ENCODE measurements around the gene FAM234A. TPM values are rescaled to one million over a fixed set of nuclear protein-coding genes. Genes with fewer than 3 reads are reported as not detected.

Gene FAM234A
- total and polyA plus RNA-seq, 2 donors (not counting 3 experiments of a cell fraction or from before 2014, with no cell fraction given): 70.4 to 89.4 TPM

DNA sequence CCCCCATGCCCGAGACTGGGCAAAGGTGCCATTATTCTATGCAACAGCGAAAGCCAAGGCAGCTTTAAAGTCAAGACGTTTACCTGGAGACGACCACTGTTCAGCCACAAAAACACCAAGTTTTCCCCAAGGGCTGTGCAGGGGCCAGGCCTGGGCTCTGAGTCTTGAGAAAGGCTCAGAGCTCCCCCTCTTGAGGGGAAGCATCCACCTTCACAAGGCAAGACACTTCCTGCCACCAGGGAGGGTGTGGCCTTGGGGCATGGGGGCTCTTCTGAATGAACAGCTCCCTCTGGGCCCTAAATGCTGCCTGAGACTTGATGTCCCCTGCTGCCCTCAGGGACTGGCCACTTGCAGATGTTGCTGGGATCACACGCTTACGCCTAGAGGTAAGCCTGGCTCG is 74.9 kb downstream of the FAM234A start:
- Histone ChIP-seq H3K27me3 (ENCODE audit: control insufficient read depth in 2 of 2, insufficient read depth in 2 of 2, low read length in 2 of 2) (no peaks in the 10 kb centered on the region), H3K9me3 (replicated peaks; ENCODE audit: control insufficient read depth, insufficient read depth, low read length) (no peaks in the 10 kb centered on the region), H3K4me1 (ENCODE audit: control insufficient read depth, extremely low read depth, insufficient read depth, low read length) (no peaks in the 10 kb centered on the region), H3K9ac (replicated peaks; ENCODE audit: extremely low read depth, insufficient read depth, low read length) (no peak overlapping the region), H3K4me3 (replicated peaks in 1 of 3; ENCODE audit: insufficient read depth in 1 of 3, low read depth in 1 of 3, low read length in 3 of 3) (no peak overlapping the region), H3K9me1 (replicated peaks; ENCODE audit: control insufficient read depth, extremely low read depth, insufficient read depth, low read length) (no peaks in the 10 kb centered on the region), H4K20me1 (replicated peaks; ENCODE audit: control insufficient read depth, extremely low read depth, insufficient read depth, low read length) (no peaks in the 10 kb centered on the region), H3K27ac (ENCODE audit: insufficient read depth, low read depth, low read length) (no peak overlapping the region), H3K36me3 (ENCODE audit: control insufficient read depth in 2 of 2, extremely low read depth in 1 of 2, insufficient read depth in 2 of 2, low read length in 2 of 2) (peaks cover 3 to 42% of the 10 kb centered on the region in 2 experiments), H3K4me2 (ENCODE audit: insufficient read depth, low read length) (no peak overlapping the region), H2AFZ (ENCODE audit: low read depth, low read length) (no peak overlapping the region), H3K79me2 (ENCODE audit: control insufficient read depth, insufficient read depth, low read length) (no peaks in the 10 kb centered on the region)
- no TSS peak for BruUV-seq (replicated peaks)
- intact Hi-C loops (cut with micrococcal nuclease): no loop called here
- DNase-seq (ENCODE audit: low read depth, low spot score): no peak
- dilution Hi-C loops (cut with MboI; ENCODE audit: extremely low pct_ligation_motif_present, low sequenced_read_pairs): no loop called here
- no peak for FAIRE-seq
- CTCF ChIA-PET: no interaction called here
- POLR2A ChIA-PET: no interaction called here
- TF ChIP-seq POLR2A (IDR thresholded peaks at IDR 0.05; ENCODE audit: low read depth, low read length): no peak
- TF ChIP-seq MYC (IDR thresholded peaks at IDR 0.05; ENCODE audit: low read depth, low read length): no peak
- TF ChIP-seq, protein P1, sequence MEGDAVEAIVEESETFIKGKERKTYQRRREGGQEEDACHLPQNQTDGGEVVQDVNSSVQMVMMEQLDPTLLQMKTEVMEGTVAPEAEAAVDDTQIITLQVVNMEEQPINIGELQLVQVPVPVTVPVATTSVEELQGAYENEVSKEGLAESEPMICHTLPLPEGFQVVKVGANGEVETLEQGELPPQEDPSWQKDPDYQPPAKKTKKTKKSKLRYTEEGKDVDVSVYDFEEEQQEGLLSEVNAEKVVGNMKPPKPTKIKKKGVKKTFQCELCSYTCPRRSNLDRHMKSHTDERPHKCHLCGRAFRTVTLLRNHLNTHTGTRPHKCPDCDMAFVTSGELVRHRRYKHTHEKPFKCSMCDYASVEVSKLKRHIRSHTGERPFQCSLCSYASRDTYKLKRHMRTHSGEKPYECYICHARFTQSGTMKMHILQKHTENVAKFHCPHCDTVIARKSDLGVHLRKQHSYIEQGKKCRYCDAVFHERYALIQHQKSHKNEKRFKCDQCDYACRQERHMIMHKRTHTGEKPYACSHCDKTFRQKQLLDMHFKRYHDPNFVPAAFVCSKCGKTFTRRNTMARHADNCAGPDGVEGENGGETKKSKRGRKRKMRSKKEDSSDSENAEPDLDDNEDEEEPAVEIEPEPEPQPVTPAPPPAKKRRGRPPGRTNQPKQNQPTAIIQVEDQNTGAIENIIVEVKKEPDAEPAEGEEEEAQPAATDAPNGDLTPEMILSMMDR (IDR thresholded peaks at IDR 0.05; ENCODE audit: extremely low read depth in 1 of 2, insufficient read depth in 1 of 2, low read depth in 1 of 2, low read length in 2 of 2): no peak
- TF ChIP-seq GATA2 (IDR thresholded peaks at IDR 0.05; ENCODE audit: insufficient read depth, insufficient read length, low read depth, low read length): no peak
- TF ChIP-seq FOS (IDR thresholded peaks at IDR 0.05; ENCODE audit: borderline replicate concordance, insufficient read depth, low read length): no peak
- TF ChIP-seq POLR2AphosphoS5 (IDR thresholded peaks at IDR 0.05; ENCODE audit: insufficient read depth, low read depth, low read length): no peak
- TF ChIP-seq EZH2 (IDR thresholded peaks at IDR 0.05; ENCODE audit: borderline replicate concordance, low read depth, low read length, severe bottlenecking): no peak
- TF ChIP-seq, protein P2, sequence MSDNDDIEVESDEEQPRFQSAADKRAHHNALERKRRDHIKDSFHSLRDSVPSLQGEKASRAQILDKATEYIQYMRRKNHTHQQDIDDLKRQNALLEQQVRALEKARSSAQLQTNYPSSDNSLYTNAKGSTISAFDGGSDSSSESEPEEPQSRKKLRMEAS (IDR thresholded peaks at IDR 0.05; ENCODE audit: insufficient read depth, insufficient read length): no peak
- TF ChIP-seq JUN (IDR thresholded peaks at IDR 0.05; ENCODE audit: borderline replicate concordance, insufficient read depth, insufficient read length, low read depth): no peak

All from endothelial cell of umbilical vein (primary cell).